ENCODE measurements around the gene DBN1. TPM values are rescaled to one million over a fixed set of nuclear protein-coding genes. Genes with fewer than 3 reads are reported as not detected.

Gene DBN1
- total RNA-seq, 1 experiment from 2014 or later = 127 TPM

DNA sequence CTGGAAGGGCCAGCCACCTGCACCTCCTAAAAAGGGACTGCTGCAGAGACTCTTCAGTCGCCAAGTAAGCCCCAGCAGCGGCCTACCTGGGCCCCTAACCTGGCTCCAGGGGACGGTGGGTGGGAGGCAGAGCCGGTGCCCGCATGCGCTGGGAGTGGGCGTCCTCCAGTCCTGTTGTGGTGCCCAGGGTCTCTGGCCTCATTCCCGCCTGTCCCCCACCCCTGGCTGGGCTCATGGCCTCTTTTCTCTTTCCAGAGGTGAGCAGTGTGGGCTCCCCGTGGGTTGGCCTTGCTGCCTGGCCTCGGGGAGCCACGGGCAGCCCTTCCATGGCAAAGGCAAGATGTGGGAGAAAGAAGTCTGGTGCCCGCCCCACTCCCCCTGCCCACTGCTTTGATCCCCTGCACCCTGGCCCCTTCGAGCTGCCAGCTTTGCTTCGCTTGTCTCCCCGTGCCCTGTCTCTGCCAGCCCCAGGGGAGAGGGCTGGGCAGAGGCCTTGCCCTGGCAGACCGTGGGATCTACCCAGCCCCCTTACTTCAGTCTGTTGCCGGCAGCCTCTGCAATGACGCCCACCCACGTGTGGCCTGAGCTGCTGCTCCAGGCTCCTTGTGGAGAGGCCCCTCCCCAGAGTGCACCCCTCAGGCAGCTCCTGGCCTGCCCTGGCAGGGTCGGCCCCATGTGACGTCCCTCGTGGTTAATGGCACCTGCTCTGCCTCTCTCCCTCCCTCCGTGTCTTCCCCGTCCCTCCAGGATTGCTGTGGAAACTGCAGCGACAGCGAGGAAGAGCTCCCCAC is 32.2 kb downstream of the DBN1 start:
- intact Hi-C loops (cut with micrococcal nuclease) = no loop called here
- Histone ChIP-seq H4K20me1 (ENCODE audit: low read length) (no peaks in the 10 kb centered on the region), H3F3A (ENCODE audit: low read length, unreplicated experiment) (peaks cover 4% of the 10 kb centered on the region), H3K9ac (ENCODE audit: low read length) (no peak overlapping the region), H3K27me3 (ENCODE audit: low read length) (no peaks in the 10 kb centered on the region), H3K4me2 (ENCODE audit: low read length) (no peak overlapping the region), H3K9me3 (ENCODE audit: low read length) (no peaks in the 10 kb centered on the region), H3K4me1 (ENCODE audit: insufficient read depth, low read length) (peaks cover 6% of the 10 kb centered on the region), H3K4me3 (ENCODE audit: low read length) (no peak overlapping the region), H3K27ac (ENCODE audit: low read length) (no peak overlapping the region), H3K36me3 (ENCODE audit: low read depth, low read length) (peaks cover 20% of the 10 kb centered on the region), H2AFZ (ENCODE audit: low read length) (no peak overlapping the region), H3K79me2 (ENCODE audit: low read length) (peaks cover 25% of the 10 kb centered on the region), H3K9me2 (replicated peaks; ENCODE audit: low read length) (no peaks in the 10 kb centered on the region)
- ChIA-PET CTCF (interaction anchor here (0.6 kb wide), 1 partner anchor 123 kb away, joined by 3 read pairs; no protein-coding TSS in a partner anchor), POLR2A (ENCODE audit: unreplicated experiment) (interaction anchor here (0.6 kb wide), 1 partner anchor 15 kb away, joined by 12 read pairs; the partner anchor contains the start of gene GRK6)
- no TSS peak for BruUV-seq (replicated peaks)
- no peak for TF ChIP-seq EZH2phosphoT487 (IDR thresholded peaks at IDR 0.05; ENCODE audit: borderline replicate concordance, low read length)
- TF ChIP-seq EZH2 (IDR thresholded peaks at IDR 0.05; ENCODE audit: low read length, unreplicated experiment) = no peak
- TF ChIP-seq CTCF (conservative IDR thresholded peaks at IDR 0.05; ENCODE audit: low read depth, low read length) = no peak
- ATAC-seq (no peak), DNase-seq (no peak)

DNA sequence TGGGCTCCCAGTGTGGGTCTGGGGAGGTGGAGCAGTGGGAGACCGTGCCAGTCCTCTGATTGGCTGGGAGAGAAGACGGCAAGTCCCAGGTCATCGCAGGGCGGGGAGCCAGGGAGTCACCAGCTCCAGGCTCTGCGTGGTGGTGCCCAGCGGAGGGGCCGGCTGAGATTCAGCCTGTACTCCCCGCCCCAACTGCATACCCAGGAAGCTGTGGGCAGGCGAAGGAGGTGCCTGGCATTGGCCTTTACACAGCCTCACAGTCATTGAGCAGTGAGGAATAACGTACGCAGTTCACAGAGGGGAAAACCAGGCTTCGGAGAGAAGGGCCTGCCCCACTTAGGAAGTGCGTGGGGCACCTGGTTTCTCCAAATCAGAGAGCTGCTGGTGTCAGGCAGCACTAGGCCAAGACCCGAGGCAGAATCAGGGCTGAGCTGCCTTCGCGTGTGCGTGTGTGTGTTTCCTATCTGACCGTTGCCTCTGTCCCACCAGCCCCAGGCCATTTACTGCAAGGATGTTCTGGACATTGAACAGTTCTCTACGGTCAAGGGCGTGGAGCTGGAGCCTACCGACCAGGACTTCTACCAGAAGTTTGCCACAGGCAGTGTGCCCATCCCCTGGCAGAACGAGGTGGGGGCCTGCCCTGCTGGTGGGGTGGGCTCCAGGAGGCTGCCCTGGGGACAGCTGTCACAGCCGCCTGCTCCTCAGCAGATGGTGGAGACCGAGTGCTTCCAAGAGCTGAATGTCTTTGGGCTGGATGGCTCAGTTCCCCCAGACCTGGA is 33.0 kb downstream of the DBN1 start:
- Histone ChIP-seq H3K9ac (ENCODE audit: low read length) (no peak overlapping the region), H3K36me3 (ENCODE audit: low read depth, low read length) (peaks cover 20% of the 10 kb centered on the region), H3K27ac (ENCODE audit: low read length) (no peak overlapping the region), H3K4me1 (ENCODE audit: insufficient read depth, low read length) (no peaks in the 10 kb centered on the region), H3K79me2 (ENCODE audit: low read length) (peaks cover 17% of the 10 kb centered on the region), H2AFZ (ENCODE audit: low read length) (no peak overlapping the region), H3K4me3 (ENCODE audit: low read length) (no peak overlapping the region), H3F3A (ENCODE audit: low read length, unreplicated experiment) (peaks cover 4% of the 10 kb centered on the region), H3K9me2 (replicated peaks; ENCODE audit: low read length) (no peaks in the 10 kb centered on the region), H3K4me2 (ENCODE audit: low read length) (no peak overlapping the region), H3K27me3 (ENCODE audit: low read length) (no peaks in the 10 kb centered on the region), H3K9me3 (ENCODE audit: low read length) (no peaks in the 10 kb centered on the region), H4K20me1 (ENCODE audit: low read length) (no peaks in the 10 kb centered on the region)
- DNase-seq (no peak), ATAC-seq (no peak)
- BruUV-seq (replicated peaks) = no TSS peak
- CTCF ChIA-PET = interaction anchor here (0.6 to 1.1 kb wide), 2 partner anchors 36 to 122 kb away, joined by 3 read pairs; no protein-coding TSS in a partner anchor
- intact Hi-C loops (cut with micrococcal nuclease) = no loop called here
- POLR2A ChIA-PET (ENCODE audit: unreplicated experiment) = no interaction called here
- TF ChIP-seq EZH2 (IDR thresholded peaks at IDR 0.05; ENCODE audit: low read length, unreplicated experiment) (no peak), EZH2phosphoT487 (IDR thresholded peaks at IDR 0.05; ENCODE audit: borderline replicate concordance, low read length) (no peak), CTCF (conservative IDR thresholded peaks at IDR 0.05; ENCODE audit: low read depth, low read length) (no peak)

Data from PC-3 (cell line).